GM23248 (cell line): Measurements from ENCODE around the gene NPAS3.

Experiments used
- EZH2 ChIP-seq: fragments of 200-600 bp; sonication (generic); IDR thresholded peaks from 2 replicates; pipeline ENCODE4 v1.6.1; 2018; ENCODE audit warnings: antibody characterized with exemption, mild to moderate bottlenecking; ENCODE audit not compliant: insufficient read depth, poor library complexity, severe bottlenecking
- EZH2phosphoT487 ChIP-seq: fragments of 200-600 bp; sonication (generic); IDR thresholded peaks from 2 replicates; pipeline ENCODE4 v1.6.1; 2018; ENCODE audit warnings: antibody characterized with exemption, moderate library complexity, mild to moderate bottlenecking, low read depth; ENCODE audit not compliant: insufficient read depth

- TF ChIP-seq EZH2 (no peak), EZH2phosphoT487 (no peak)
These were observed 352.0 kb downstream of the NPAS3 start for GRCh38 chr14:33290641-33291040.
